Measurements from ENCODE around the gene SPOCK3.

SPOCK3 gene

DNA sequence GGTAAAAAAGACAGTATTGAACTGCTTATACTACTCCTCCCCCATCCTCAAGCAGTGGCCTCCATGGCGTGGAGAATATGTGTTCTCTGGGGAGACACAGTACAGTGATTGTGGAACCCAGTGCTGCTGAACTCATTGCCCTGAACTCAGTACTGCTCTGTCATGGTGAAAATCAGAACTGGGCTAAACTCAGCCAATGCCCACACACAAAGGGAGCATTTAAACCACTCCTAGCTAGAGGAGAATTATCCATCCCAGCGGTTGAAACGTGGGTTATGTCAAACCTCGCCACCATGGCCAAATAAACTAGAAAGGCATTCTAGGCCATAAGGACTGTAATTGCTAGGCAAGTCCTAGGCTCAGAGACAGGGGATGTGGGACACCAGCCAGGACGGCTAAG, 131.8 kb downstream of the SPOCK3 start:
- TF ChIP-seq, protein P1, sequence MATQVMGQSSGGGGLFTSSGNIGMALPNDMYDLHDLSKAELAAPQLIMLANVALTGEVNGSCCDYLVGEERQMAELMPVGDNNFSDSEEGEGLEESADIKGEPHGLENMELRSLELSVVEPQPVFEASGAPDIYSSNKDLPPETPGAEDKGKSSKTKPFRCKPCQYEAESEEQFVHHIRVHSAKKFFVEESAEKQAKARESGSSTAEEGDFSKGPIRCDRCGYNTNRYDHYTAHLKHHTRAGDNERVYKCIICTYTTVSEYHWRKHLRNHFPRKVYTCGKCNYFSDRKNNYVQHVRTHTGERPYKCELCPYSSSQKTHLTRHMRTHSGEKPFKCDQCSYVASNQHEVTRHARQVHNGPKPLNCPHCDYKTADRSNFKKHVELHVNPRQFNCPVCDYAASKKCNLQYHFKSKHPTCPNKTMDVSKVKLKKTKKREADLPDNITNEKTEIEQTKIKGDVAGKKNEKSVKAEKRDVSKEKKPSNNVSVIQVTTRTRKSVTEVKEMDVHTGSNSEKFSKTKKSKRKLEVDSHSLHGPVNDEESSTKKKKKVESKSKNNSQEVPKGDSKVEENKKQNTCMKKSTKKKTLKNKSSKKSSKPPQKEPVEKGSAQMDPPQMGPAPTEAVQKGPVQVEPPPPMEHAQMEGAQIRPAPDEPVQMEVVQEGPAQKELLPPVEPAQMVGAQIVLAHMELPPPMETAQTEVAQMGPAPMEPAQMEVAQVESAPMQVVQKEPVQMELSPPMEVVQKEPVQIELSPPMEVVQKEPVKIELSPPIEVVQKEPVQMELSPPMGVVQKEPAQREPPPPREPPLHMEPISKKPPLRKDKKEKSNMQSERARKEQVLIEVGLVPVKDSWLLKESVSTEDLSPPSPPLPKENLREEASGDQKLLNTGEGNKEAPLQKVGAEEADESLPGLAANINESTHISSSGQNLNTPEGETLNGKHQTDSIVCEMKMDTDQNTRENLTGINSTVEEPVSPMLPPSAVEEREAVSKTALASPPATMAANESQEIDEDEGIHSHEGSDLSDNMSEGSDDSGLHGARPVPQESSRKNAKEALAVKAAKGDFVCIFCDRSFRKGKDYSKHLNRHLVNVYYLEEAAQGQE (IDR thresholded peaks at IDR 0.05; ENCODE audit: low read depth) = no peak
- TF ChIP-seq TAF1 (IDR thresholded peaks at IDR 0.05; ENCODE audit: low read depth) = no peak
- no peak for TF ChIP-seq CEBPB (IDR thresholded peaks at IDR 0.05)
- no peak for TF ChIP-seq YY1 (IDR thresholded peaks at IDR 0.05; ENCODE audit: low read depth)
- TF ChIP-seq ZBTB7A (IDR thresholded peaks at IDR 0.05; ENCODE audit: low read depth) = no peak
- no peak for TF ChIP-seq EGR1 (IDR thresholded peaks at IDR 0.05)
- no peak for TF ChIP-seq CREB1 (IDR thresholded peaks at IDR 0.05; ENCODE audit: low read depth)
- no peak for TF ChIP-seq FOXM1 (IDR thresholded peaks at IDR 0.05; ENCODE audit: borderline replicate concordance, low read depth)
- TF ChIP-seq RAD21 (IDR thresholded peaks at IDR 0.05; ENCODE audit: low read depth) = no peak
- TF ChIP-seq, protein P2, sequence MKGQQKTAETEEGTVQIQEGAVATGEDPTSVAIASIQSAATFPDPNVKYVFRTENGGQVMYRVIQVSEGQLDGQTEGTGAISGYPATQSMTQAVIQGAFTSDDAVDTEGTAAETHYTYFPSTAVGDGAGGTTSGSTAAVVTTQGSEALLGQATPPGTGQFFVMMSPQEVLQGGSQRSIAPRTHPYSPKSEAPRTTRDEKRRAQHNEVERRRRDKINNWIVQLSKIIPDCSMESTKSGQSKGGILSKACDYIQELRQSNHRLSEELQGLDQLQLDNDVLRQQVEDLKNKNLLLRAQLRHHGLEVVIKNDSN (IDR thresholded peaks at IDR 0.05) = no peak
- TF ChIP-seq EP300 (IDR thresholded peaks at IDR 0.05; ENCODE audit: borderline replicate concordance) = no peak
- TF ChIP-seq TCF12 (IDR thresholded peaks at IDR 0.05; ENCODE audit: low read depth) = no peak
- TF ChIP-seq TEAD4 (IDR thresholded peaks at IDR 0.05) = no peak
- TF ChIP-seq NFIC (IDR thresholded peaks at IDR 0.05) = no peak
- TF ChIP-seq, protein P3, sequence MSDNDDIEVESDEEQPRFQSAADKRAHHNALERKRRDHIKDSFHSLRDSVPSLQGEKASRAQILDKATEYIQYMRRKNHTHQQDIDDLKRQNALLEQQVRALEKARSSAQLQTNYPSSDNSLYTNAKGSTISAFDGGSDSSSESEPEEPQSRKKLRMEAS (IDR thresholded peaks at IDR 0.05) = no peak

DNA sequence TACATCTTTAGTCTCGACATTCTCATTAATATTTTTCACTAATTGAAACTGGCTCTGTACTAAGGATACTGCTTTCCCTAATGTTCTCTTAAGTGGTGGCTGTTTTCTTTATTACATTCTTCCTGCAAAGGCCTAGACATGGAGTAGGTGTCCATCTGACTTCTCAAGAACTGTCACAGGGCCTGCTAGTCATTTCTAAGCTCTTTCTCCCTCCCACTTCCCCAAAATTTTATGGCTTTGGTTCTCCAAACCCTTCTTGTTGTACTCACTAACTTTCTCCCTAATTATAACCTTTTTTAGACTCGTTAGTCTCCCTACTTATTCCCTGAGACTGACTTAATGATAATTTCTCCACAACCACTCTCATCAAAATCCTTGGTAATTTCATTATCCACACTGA, 133.3 kb downstream of the SPOCK3 start:
- TF ChIP-seq, protein P2 (IDR thresholded peaks at IDR 0.05) = no peak
- TF ChIP-seq FOXM1 (IDR thresholded peaks at IDR 0.05; ENCODE audit: borderline replicate concordance, low read depth) (no peak), CREB1 (IDR thresholded peaks at IDR 0.05; ENCODE audit: low read depth) (no peak), NFIC (IDR thresholded peaks at IDR 0.05) (no peak), TEAD4 (IDR thresholded peaks at IDR 0.05) (no peak), TCF12 (IDR thresholded peaks at IDR 0.05; ENCODE audit: low read depth) (no peak), EGR1 (IDR thresholded peaks at IDR 0.05) (no peak), ZBTB7A (IDR thresholded peaks at IDR 0.05; ENCODE audit: low read depth) (no peak)

DNA sequence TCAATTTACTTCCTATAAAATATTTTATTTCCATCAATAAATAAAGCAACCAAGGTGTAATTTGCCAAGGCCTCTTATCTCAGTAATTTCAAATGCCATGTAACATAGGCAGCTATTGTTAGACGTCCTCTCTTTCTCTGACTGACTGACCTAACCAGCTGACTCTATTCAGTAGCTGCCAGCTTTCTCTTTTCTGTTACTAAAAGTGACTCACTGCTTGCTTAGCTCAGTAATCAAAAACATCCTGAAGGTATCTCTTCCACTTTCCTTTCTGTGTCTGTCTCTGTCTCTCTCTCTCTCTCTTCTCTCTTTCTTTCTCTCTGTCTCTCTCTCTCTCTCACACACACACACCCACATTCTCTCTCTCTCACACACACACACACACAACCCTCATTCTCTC, 134.2 kb downstream of the SPOCK3 start:
- no peak for TF ChIP-seq EGR1 (IDR thresholded peaks at IDR 0.05)
- no peak for TF ChIP-seq CREB1 (IDR thresholded peaks at IDR 0.05; ENCODE audit: low read depth)

DNA sequence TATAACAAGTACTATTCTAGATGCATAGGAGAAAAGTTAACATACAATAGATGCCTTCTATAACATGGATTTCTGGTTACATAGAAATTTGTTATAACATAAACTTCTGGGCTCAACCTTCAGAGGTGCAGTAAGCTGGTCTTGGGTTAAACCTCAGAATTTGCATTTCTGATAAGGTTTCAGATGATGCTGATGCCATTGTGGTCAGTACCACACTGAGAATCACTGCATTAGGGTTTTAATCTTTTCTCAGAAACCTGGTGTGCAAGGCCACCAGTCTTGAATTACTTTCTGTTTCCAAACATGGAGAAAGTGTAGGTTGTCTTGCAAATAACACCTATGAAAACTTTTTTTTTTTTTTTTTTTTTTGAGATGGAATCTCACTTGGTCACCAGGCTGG, 146.2 kb downstream of the SPOCK3 start:
- TF ChIP-seq, protein P1 (IDR thresholded peaks at IDR 0.05; ENCODE audit: low read depth) = no peak
- no peak for TF ChIP-seq RAD21 (IDR thresholded peaks at IDR 0.05; ENCODE audit: low read depth)

DNA sequence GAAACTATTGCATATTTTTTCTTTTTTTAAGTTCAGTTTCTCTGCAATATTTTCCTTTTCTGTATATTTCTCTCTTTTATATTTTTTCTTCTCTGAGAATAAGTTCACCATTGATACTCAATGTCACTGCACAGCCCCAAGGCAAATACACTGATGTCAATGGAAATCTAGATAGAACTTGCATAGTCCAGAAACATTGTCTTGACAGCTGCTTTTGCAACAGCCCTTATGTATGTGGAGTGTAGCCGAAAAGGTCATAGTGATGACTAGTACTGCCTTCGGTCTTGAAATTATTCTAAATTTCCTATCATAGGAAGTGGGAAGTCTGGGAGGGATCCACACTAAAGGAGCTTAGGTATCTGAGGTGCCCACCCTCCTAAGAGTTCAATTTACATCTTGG, 150.0 kb downstream of the SPOCK3 start:
- TF ChIP-seq FOXM1 (IDR thresholded peaks at IDR 0.05; ENCODE audit: borderline replicate concordance, low read depth) (no peak), CREB1 (IDR thresholded peaks at IDR 0.05; ENCODE audit: low read depth) (no peak), YY1 (IDR thresholded peaks at IDR 0.05; ENCODE audit: low read depth) (no peak), TCF12 (IDR thresholded peaks at IDR 0.05; ENCODE audit: low read depth) (no peak), CEBPB (IDR thresholded peaks at IDR 0.05) (no peak), TAF1 (IDR thresholded peaks at IDR 0.05; ENCODE audit: low read depth) (no peak), ZBTB7A (IDR thresholded peaks at IDR 0.05; ENCODE audit: low read depth) (no peak), EP300 (IDR thresholded peaks at IDR 0.05; ENCODE audit: borderline replicate concordance) (no peak), EGR1 (IDR thresholded peaks at IDR 0.05) (no peak), RAD21 (IDR thresholded peaks at IDR 0.05; ENCODE audit: low read depth) (no peak), TEAD4 (IDR thresholded peaks at IDR 0.05) (no peak), NFIC (IDR thresholded peaks at IDR 0.05) (no peak)
- TF ChIP-seq, protein P1 (IDR thresholded peaks at IDR 0.05; ENCODE audit: low read depth) = no peak
- TF ChIP-seq, protein P2 (IDR thresholded peaks at IDR 0.05) = no peak
- TF ChIP-seq, protein P3 (IDR thresholded peaks at IDR 0.05) = no peak
